HL-60 (cell line): Measurements from ENCODE around the gene C4B.
"Not testable (repeated sequence)": the region's sequence is repeated elsewhere in the genome, so short reads cannot be mapped to it uniquely, and the experiment has no call there.

Experiments used
- DNase-seq, 2 experiments: peaks; one replicate each; pipeline ENCODE4 v3.0.0-alpha.2; 2010 to 2020; ENCODE audit warnings: low read depth in 1 of 2, low spot score in 1 of 2
- H3K27ac ChIP-seq: fragments of 250-450 bp; sonication (Bioruptor Pico); replicated peaks from 2 replicates; pipeline ENCODE4 v1.5.1; 2020; ENCODE audit warnings: mild to moderate bottlenecking, moderate library complexity
- H3K27me3 ChIP-seq: fragments of 250-450 bp; sonication (Bioruptor Pico); 2 replicates; pipeline ENCODE4 v1.5.1; 2021; ENCODE audit warnings: mild to moderate bottlenecking, moderate library complexity; ENCODE audit not compliant: insufficient read depth, poor library complexity, severe bottlenecking
- H3K4me3 ChIP-seq: replicated peaks from 2 replicates; pipeline ENCODE4 v1.5.1; 2011; ENCODE audit warnings: mild to moderate bottlenecking, control low read depth, low read length; ENCODE audit not compliant: insufficient read depth
- GABPA ChIP-seq: IDR thresholded peaks from 2 replicates; pipeline ENCODE4 v1.6.1; 2012; ENCODE audit warnings: low read depth
- POLR2AphosphoS5 ChIP-seq: IDR thresholded peaks from 2 replicates; pipeline ENCODE4 v1.6.1; 2012; ENCODE audit warnings: low read depth
- REST ChIP-seq: IDR thresholded peaks from 2 replicates; pipeline ENCODE4 v1.6.1; 2012; ENCODE audit warnings: low read depth; ENCODE audit not compliant: insufficient replicate concordance
- SPI1 ChIP-seq: IDR thresholded peaks from 2 replicates; pipeline ENCODE4 v1.6.1; 2012; ENCODE audit warnings: low read depth, mild to moderate bottlenecking, borderline replicate concordance
- TF ChIP-seq, protein P1 (sequence below): IDR thresholded peaks from one replicate; pipeline ENCODE4 v1.5.1; 2011; ENCODE audit warnings: low read length, control low read depth, inconsistent platforms; ENCODE audit not compliant: insufficient read depth

The C4B gene

GRCh38 chr6:31971993-31972708, 42.4 kb upstream of the C4B start, which contains the start of gene DXO:
TSS of gene DXO (minus strand) at chr6:31972138. CDS start at chr6:31971675, 463 bp downstream.
- peak; percentile 99 to 100 for DNase-seq
- Histone ChIP-seq H3K27ac (peak within 1 kb of the TSS; percentile 93), H3K4me3 (peak within 1 kb of the TSS; percentile 82), H3K27me3 (no peaks in the 10 kb centered on the region)
- TF ChIP-seq GABPA (peak; percentile 83), SPI1 (no peak), POLR2AphosphoS5 (peak; percentile 39; the same call in 1 of the 2 replicates)
- TF ChIP-seq, protein P1, sequence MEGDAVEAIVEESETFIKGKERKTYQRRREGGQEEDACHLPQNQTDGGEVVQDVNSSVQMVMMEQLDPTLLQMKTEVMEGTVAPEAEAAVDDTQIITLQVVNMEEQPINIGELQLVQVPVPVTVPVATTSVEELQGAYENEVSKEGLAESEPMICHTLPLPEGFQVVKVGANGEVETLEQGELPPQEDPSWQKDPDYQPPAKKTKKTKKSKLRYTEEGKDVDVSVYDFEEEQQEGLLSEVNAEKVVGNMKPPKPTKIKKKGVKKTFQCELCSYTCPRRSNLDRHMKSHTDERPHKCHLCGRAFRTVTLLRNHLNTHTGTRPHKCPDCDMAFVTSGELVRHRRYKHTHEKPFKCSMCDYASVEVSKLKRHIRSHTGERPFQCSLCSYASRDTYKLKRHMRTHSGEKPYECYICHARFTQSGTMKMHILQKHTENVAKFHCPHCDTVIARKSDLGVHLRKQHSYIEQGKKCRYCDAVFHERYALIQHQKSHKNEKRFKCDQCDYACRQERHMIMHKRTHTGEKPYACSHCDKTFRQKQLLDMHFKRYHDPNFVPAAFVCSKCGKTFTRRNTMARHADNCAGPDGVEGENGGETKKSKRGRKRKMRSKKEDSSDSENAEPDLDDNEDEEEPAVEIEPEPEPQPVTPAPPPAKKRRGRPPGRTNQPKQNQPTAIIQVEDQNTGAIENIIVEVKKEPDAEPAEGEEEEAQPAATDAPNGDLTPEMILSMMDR, result no peak

GRCh38 chr6:31972709-31973350, 41.8 kb upstream of the C4B start:
- H3K27me3 ChIP-seq, result no peaks in the 10 kb centered on the region
- peak overlapping the region; percentile 82 for H3K4me3 ChIP-seq
- TF ChIP-seq SPI1 (no peak), REST (no peak), POLR2AphosphoS5 (no peak), GABPA (no peak)
- TF ChIP-seq, protein P1, result no peak
- peak overlapping the region; percentile 93 for H3K27ac ChIP-seq
- DNase-seq, result no peak

DNA sequence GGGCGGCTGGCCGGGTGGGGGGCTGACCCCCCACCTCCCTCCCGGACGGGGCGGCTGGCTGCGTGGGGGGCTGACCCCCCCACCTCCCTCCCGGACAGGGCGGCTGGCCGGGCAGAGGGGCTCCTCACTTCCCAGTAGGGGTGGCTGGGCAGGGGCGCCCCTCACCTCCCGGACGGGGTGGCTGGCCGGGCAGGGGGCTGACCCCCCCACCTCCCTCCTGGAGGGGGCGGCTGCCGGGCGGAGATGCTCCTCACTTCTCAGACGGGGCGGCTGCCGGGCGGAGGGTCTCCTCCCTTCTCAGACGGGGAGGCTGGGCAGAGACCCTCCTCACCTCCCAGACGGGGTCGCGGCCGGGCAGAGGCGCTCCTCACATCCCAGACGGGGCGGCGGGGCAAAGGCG, 38.5 kb upstream of the C4B start:
- not testable (repeated sequence) for H3K27me3 ChIP-seq, DNase-seq, H3K27ac ChIP-seq, H3K4me3 ChIP-seq

DNA sequence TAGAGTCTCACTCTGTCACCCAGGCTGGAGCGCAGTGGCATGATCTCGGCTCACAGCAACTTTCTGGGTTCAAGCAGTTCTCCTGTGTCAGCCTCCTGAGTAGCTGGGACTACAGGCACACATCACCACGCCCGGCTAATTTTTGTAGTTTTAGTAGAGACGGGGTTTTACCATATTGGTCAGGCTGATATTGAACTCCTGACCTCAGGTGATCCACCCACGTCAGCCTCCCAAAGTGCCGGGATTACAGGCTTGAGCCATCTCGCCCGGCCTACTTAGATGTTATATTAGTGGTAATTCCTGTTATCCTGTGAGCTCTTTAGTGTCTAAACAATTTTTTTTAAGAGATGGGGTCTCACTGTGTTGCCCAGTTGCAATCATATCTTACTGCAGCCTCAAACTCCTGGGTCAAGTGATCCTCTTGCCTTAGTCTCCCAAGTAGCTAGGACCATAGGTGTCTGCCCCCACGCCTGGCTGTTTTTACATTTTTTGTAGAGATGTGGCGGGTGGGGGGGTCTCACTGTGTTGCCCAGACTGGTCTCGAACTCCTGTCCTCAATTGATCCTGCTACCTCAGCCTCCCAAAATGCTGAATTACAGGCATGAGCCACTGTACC, 36.7 kb upstream of the C4B start:
- DNase-seq, result no peak
- TF ChIP-seq GABPA, result no peak
- TF ChIP-seq, protein P1, result no peak
- no peak for TF ChIP-seq POLR2AphosphoS5
- no peak for TF ChIP-seq SPI1
- no peak for TF ChIP-seq REST
- Histone ChIP-seq H3K4me3 (no peak overlapping the region), H3K27me3 (no peaks in the 10 kb centered on the region), H3K27ac (no peak overlapping the region)
